Activated CD8-positive, alpha-beta T cell treated with anti-CD3 and anti-CD28 coated beads for 36 hours (primary cell): ENCODE results near the gene LGR4. TPM values are rescaled to one million over a fixed set of nuclear protein-coding genes. Genes with fewer than 3 reads are reported as not detected.

Experiments
- ATAC-seq: fragments of 200-7000 bp; cut with Tn5 transposase; one replicate; pipeline ENCODE4 v1.10.0; 2021; ENCODE audit warnings: mild to moderate bottlenecking, moderate library complexity
- CTCF ChIA-PET: fragments of 350-600 bp; sonication (Branson Sonifier 250); formaldehyde crosslinking; loops from one replicate; lab custom pipeline; 2021; ENCODE audit warnings: antibody characterized with exemption; lab: Charles Lee
- POLR2A ChIA-PET: fragments of 350-600 bp; sonication (Branson Sonifier 250); formaldehyde crosslinking; loops from one replicate; lab custom pipeline; 2021; ENCODE audit warnings: antibody characterized with exemption; lab: Charles Lee
- DNase-seq: peaks from one replicate; pipeline ENCODE4 v3.0.0-alpha.2; 2020
- H3K27ac Mint-ChIP-seq: one replicate; pipeline ENCODE4 v1.8.0; 2021; ENCODE audit warnings: mild to moderate bottlenecking, mixed read lengths
- H3K27me3 Mint-ChIP-seq: one replicate; pipeline ENCODE4 v1.8.0; 2021; ENCODE audit warnings: mixed read lengths
- H3K36me3 Mint-ChIP-seq: one replicate; pipeline ENCODE4 v1.8.0; 2021; ENCODE audit warnings: low read depth, mixed read lengths
- H3K4me1 Mint-ChIP-seq: one replicate; pipeline ENCODE4 v1.8.0; 2021; ENCODE audit warnings: low read depth, mixed read lengths
- H3K4me3 Mint-ChIP-seq: one replicate; pipeline ENCODE4 v1.8.0; 2021; ENCODE audit warnings: mild to moderate bottlenecking, moderate library complexity, mixed read lengths
- H3K9me3 Mint-ChIP-seq: one replicate; pipeline ENCODE4 v1.8.0; 2021; ENCODE audit warnings: mixed read lengths
- CTCF ChIP-seq: fragments of 200-600 bp; IDR thresholded peaks from one replicate; pipeline ENCODE4 v1.8.0; 2022; ENCODE audit warnings: antibody characterized with exemption, mild to moderate bottlenecking
- intact Hi-C: fragments of 100-400 bp; cut with micrococcal nuclease; formaldehyde crosslinking; loops from one replicate; pipeline ENCODE4 v1.10.0; 2022
- total RNA-seq, 2 experiments: library from RNA; stranded (reverse); gene quantifications; one replicate each; pipeline ENCODE4 v1.2.3, GENCODE V29; 2021

The LGR4 gene
- total RNA-seq, 2 experiments from 2014 or later = 0.09 TPM; not detected in 1

GRCh38 chr11:27367881-27368280 lies 104.7 kb downstream of the LGR4 start:
- CTCF ChIA-PET = no interaction called here

GRCh38 chr11:27363576-27364117 lies 108.9 kb downstream of the LGR4 start:
- CTCF ChIA-PET = interaction anchor here (0.8 kb wide), 1 partner anchor 135 kb away, joined by 3 read pairs; no protein-coding TSS in a partner anchor

More at GRCh38 chr11:27367881-27368280, 104.7 kb downstream of the LGR4 start:
- no peaks in the 10 kb centered on the region for H3K9me3 Mint-ChIP-seq
- peaks cover 8% of the 10 kb centered on the region for H3K4me1 Mint-ChIP-seq
- no peaks in the 10 kb centered on the region for H3K27me3 Mint-ChIP-seq
- H3K4me3 Mint-ChIP-seq = no peak overlapping the region
- no peak for DNase-seq
- TF ChIP-seq CTCF = no peak
- no peaks in the 10 kb centered on the region for H3K36me3 Mint-ChIP-seq
- no peak for ATAC-seq
- no peak overlapping the region for H3K27ac Mint-ChIP-seq
- intact Hi-C loops = loop anchor here (10.0 kb wide), 1 partner anchor 107 kb away; the partner anchor contains the start of gene LGR4
- POLR2A ChIA-PET = no interaction called here

GRCh38 chr11:27362749-27363575 lies 109.6 kb downstream of the LGR4 start, which contains the start of gene CCDC34:
Gene CCDC34 (minus strand): TSS chr11:27363215. CDS start chr11:27363194, 21 bp downstream.
- Mint-ChIP-seq H3K36me3 (no peaks in the 10 kb centered on the region), H3K27ac (peak within 1 kb of the TSS; percentile 90), H3K9me3 (no peaks in the 10 kb centered on the region), H3K4me3 (peak within 1 kb of the TSS; percentile 87), H3K4me1 (peaks cover 34% of the 10 kb centered on the region), H3K27me3 (no peaks in the 10 kb centered on the region)
- ChIA-PET CTCF (interaction anchor here (0.8 kb wide), 1 partner anchor 136 kb away, joined by 3 read pairs; no protein-coding TSS in a partner anchor), POLR2A (no interaction called here)
- intact Hi-C loops = loop anchor here (10.0 kb wide), 1 partner anchor 112 kb away; the partner anchor contains the start of gene LGR4
- peak; percentile 91 for DNase-seq
- ATAC-seq = peak; percentile 98
- TF ChIP-seq CTCF = no peak

More at GRCh38 chr11:27363576-27364117, 108.9 kb downstream of the LGR4 start:
- Mint-ChIP-seq H3K27ac (peak overlapping the region; percentile 90), H3K36me3 (no peaks in the 10 kb centered on the region), H3K9me3 (no peaks in the 10 kb centered on the region), H3K4me1 (peaks cover 30% of the 10 kb centered on the region), H3K27me3 (no peaks in the 10 kb centered on the region), H3K4me3 (peak overlapping the region; percentile 87)
- POLR2A ChIA-PET = no interaction called here
- no peak for DNase-seq
- no peak for TF ChIP-seq CTCF
- no peak for ATAC-seq
- intact Hi-C loops = loop anchor here (10.0 kb wide), 1 partner anchor 111 kb away; the partner anchor contains the start of gene LGR4

DNA sequence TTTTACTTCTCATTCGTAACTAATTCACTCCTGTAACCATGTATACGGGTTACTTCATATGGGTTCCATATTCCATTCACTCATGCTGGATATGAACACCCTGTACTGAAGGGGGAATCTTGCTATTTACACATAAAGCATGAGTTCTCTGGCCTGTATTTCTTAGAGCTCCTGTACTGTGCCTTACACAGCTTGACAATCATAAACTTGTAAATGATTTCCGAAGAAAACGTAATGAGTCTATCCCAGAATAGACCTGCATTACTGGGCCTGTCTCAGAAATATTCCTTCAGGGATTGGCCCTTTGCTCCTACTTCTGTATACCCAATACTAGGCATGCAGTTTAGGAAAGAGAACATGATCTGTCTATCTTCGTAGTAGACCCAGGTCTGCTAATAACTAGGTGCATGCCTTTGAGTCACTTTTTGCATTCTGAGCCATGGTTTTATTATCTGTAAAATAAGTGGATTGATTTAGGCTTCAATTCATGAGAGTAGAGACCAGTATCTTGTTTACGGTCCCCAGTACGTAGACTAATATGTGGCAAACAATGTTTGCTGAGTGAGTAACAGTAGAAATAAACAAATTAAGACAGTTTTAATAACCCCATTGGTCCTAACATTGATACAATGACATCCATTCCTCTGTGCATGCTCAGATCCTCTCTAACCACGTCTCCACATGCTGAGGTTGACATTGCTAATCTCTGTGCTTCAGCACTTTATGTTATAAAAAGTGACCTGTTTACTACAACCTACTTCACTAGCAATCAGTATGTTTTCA lies 110.8 kb downstream of the LGR4 start:
- intact Hi-C loops = loop anchor here (10.0 kb wide), 1 partner anchor 113 kb away; the partner anchor contains the start of gene LGR4
- no peaks in the 10 kb centered on the region for H3K36me3 Mint-ChIP-seq
- DNase-seq (no peak), ATAC-seq (no peak)
- CTCF ChIA-PET = no interaction called here
- peaks cover 34% of the 10 kb centered on the region for H3K4me1 Mint-ChIP-seq
- peak overlapping the region; percentile 87 for H3K4me3 Mint-ChIP-seq
- no peak for TF ChIP-seq CTCF
- no peaks in the 10 kb centered on the region for H3K9me3 Mint-ChIP-seq
- peak overlapping the region; percentile 90 for H3K27ac Mint-ChIP-seq
- POLR2A ChIA-PET = no interaction called here
- no peaks in the 10 kb centered on the region for H3K27me3 Mint-ChIP-seq
